ENCODE data around the gene QKI.

DNA sequence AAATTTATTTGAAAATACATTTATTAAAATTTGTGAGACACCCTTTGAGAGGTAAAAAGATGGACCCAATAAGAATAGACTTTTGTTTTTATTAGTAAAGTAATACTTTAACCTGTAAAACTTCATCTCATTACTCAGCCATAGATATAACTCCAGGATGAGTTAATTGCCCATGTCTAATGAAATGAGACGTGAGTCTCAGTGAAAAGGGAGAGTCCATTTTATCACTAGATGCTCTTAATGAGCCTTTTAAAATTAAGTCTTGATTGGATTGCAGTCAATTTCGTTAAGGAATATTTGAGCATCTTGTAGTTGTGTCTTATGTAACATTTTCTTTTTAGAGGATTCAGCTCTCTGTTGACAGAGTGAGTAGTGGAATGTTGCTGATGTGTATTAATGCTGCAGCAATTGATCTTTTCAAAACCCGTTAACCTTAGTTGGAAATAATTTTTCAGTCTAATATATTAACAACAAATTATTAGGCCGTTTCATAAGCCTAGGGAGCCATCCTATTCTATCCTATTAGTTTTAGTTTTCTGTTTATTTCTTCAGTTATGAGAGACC is 77.3 kb downstream of the QKI start:
- TF ChIP-seq, protein P1, sequence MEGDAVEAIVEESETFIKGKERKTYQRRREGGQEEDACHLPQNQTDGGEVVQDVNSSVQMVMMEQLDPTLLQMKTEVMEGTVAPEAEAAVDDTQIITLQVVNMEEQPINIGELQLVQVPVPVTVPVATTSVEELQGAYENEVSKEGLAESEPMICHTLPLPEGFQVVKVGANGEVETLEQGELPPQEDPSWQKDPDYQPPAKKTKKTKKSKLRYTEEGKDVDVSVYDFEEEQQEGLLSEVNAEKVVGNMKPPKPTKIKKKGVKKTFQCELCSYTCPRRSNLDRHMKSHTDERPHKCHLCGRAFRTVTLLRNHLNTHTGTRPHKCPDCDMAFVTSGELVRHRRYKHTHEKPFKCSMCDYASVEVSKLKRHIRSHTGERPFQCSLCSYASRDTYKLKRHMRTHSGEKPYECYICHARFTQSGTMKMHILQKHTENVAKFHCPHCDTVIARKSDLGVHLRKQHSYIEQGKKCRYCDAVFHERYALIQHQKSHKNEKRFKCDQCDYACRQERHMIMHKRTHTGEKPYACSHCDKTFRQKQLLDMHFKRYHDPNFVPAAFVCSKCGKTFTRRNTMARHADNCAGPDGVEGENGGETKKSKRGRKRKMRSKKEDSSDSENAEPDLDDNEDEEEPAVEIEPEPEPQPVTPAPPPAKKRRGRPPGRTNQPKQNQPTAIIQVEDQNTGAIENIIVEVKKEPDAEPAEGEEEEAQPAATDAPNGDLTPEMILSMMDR (IDR thresholded peaks at IDR 0.05) = no peak
- no peak for TF ChIP-seq EP300 (IDR thresholded peaks at IDR 0.05)
